NB4 (cell line): ENCODE results near the gene GCSAM.

ENCODE experiments used
- DNase-seq: peaks from one replicate; pipeline ENCODE4 v3.0.0; 2010; ENCODE audit warnings: low read depth
- H3K4me3 ChIP-seq: one replicate; pipeline ENCODE4 v1.5.1; 2011; ENCODE audit warnings: mild to moderate bottlenecking, low read depth, low read length, moderate library complexity
- CTCF ChIP-seq: IDR thresholded peaks from one replicate; pipeline ENCODE4 v1.5.1; 2012; ENCODE audit warnings: low read depth, low read length
- MAX ChIP-seq: IDR thresholded peaks from 2 replicates; pipeline ENCODE4 v1.6.1; 2011; ENCODE audit warnings: low read depth, low read length
- MYC ChIP-seq: IDR thresholded peaks from 2 replicates; pipeline ENCODE4 v1.6.1; 2011; ENCODE audit warnings: low read depth, low read length
- POLR2A ChIP-seq: IDR thresholded peaks from 2 replicates; pipeline ENCODE4 v1.6.1; 2011; ENCODE audit warnings: mild to moderate bottlenecking; ENCODE audit not compliant: insufficient read length; ENCODE audit errors: extremely low read depth

Gene GCSAM

GRCh38 chr3:112086875-112087524, 46.0 kb downstream of the GCSAM start:
- TF ChIP-seq CTCF (no peak), POLR2A (no peak), MYC (no peak), MAX (no peak)
- H3K4me3 ChIP-seq, result no peak overlapping the region
- no peak for DNase-seq

- TF ChIP-seq CTCF (no peak), MAX (no peak), POLR2A (no peak), MYC (no peak)
- DNase-seq, result no peak
- no peak within 1 kb of the TSS for H3K4me3 ChIP-seq
These were observed 46.8 kb downstream of the GCSAM start, which contains the start of gene C3orf52 for GRCh38 chr3:112086076-112086854. Gene C3orf52 (plus strand): TSS chr3:112086389. CDS start chr3:112086408, 19 bp downstream.

- H3K4me3 ChIP-seq, result no peak overlapping the region
- TF ChIP-seq MYC (no peak), POLR2A (no peak), CTCF (no peak)
- DNase-seq, result no peak
These were observed 47.3 kb downstream of the GCSAM start for GRCh38 chr3:112085735-112086075.

- no peak overlapping the region for H3K4me3 ChIP-seq
- DNase-seq, result no peak
- TF ChIP-seq MAX (no peak), POLR2A (no peak), MYC (no peak), CTCF (no peak)
These were observed 47.9 kb downstream of the GCSAM start for GRCh38 chr3:112084980-112085705.

GRCh38 chr3:112083239-112083638, 49.8 kb downstream of the GCSAM start:
- no peak for DNase-seq
- H3K4me3 ChIP-seq, result no peak overlapping the region
- TF ChIP-seq POLR2A (no peak), MYC (no peak), MAX (no peak), CTCF (no peak)
